Karpas-422 (cell line): ENCODE measurements around the gene TMA7B. TPM values are rescaled to one million over a fixed set of nuclear protein-coding genes. Genes with fewer than 3 reads are reported as not detected.

Experiments
- DNase-seq: peaks from one replicate; pipeline ENCODE4 v3.0.0-alpha.2; 2015
- H2AFZ ChIP-seq: fragments of 200-600 bp; sonication (generic); 2 replicates; pipeline ENCODE4 v1.6.1; 2014; ENCODE audit warnings: antibody characterized with exemption, low read length, mixed read lengths
- H3K27ac ChIP-seq: fragments of 200-600 bp; sonication (generic); 2 replicates; pipeline ENCODE4 v1.5.1; 2014; ENCODE audit warnings: mild to moderate bottlenecking, low read length, moderate library complexity
- H3K27me3 ChIP-seq: fragments of 200-600 bp; sonication (generic); 2 replicates; pipeline ENCODE4 v1.6.1; 2014; ENCODE audit warnings: low read length, mixed read lengths
- H3K36me3 ChIP-seq: fragments of 200-600 bp; sonication (generic); 2 replicates; pipeline ENCODE4 v1.6.1; 2014; ENCODE audit warnings: low read length, mixed read lengths; ENCODE audit not compliant: insufficient read depth
- H3K4me1 ChIP-seq: fragments of 200-600 bp; sonication (generic); 2 replicates; pipeline ENCODE4 v1.6.1; 2014; ENCODE audit warnings: mild to moderate bottlenecking, low read length, mixed read lengths
- H3K4me2 ChIP-seq: fragments of 200-600 bp; sonication (generic); 2 replicates; pipeline ENCODE4 v1.6.1; 2014; ENCODE audit warnings: low read length, low read depth, mild to moderate bottlenecking; ENCODE audit not compliant: poor library complexity, severe bottlenecking
- H3K4me3 ChIP-seq: fragments of 200-600 bp; sonication (generic); 2 replicates; pipeline ENCODE4 v1.5.1; 2014; ENCODE audit warnings: mild to moderate bottlenecking, antibody characterized with exemption, low read length, mixed read lengths
- H3K79me2 ChIP-seq: fragments of 200-600 bp; sonication (generic); 2 replicates; pipeline ENCODE4 v1.6.1; 2014; ENCODE audit warnings: mild to moderate bottlenecking, low read length, mixed read lengths
- H3K9ac ChIP-seq: fragments of 200-600 bp; sonication (generic); 2 replicates; pipeline ENCODE4 v1.6.0; 2014; ENCODE audit warnings: low read length
- H3K9me2 ChIP-seq: fragments of 200-600 bp; sonication (generic), shearing (Covaris generic); replicated peaks from 2 replicates; pipeline ENCODE4 v1.6.0; 2014; ENCODE audit warnings: mild to moderate bottlenecking, low read length, moderate library complexity; ENCODE audit not compliant: insufficient read depth
- H3K9me3 ChIP-seq: fragments of 300-700, 200-600 bp; sonication (generic); 2 replicates; pipeline ENCODE4 v1.6.1; 2014; ENCODE audit warnings: low read length, mixed read lengths
- H4K20me1 ChIP-seq: fragments of 200-600 bp; sonication (generic); 2 replicates; pipeline ENCODE4 v1.6.1; 2014; ENCODE audit warnings: mild to moderate bottlenecking, antibody characterized with exemption, low read length, low read depth; ENCODE audit not compliant: insufficient read depth
- total RNA-seq: library from RNA; depleted of rRNA; stranded (reverse); fragments of >200 nt; shearing (Covaris generic); gene quantifications from 2 replicates; pipeline ENCODE4 v1.2.3, GENCODE V29; 2014; ENCODE audit warnings: low replicate concordance

The TMA7B gene
- total RNA-seq, 1 experiment from 2014 or later, result not detected

DNA sequence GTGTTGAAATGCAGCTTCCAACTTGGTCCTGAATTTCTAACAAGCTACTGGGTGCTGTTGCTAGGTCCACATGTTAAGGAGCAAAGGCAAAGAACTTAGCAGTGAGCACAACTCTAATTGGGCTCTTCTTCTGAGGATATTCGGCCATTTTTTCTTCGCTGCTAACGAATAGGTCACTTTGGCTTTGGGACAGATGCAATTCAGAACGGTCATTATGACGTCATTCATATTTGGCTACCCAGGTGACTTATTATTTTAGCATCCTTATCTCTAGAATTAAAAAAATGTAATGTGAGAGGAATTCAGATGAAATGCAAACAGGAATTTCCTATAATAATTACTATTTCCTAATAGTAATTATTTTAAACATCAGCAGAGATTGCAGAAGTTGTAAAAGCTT, 13.9 kb downstream of the TMA7B start:
- H3K4me2 ChIP-seq, result no peak overlapping the region
- H3K9me2 ChIP-seq, result no peaks in the 10 kb centered on the region
- no peaks in the 10 kb centered on the region for H3K9me3 ChIP-seq
- no peak overlapping the region for H3K9ac ChIP-seq
- no peaks in the 10 kb centered on the region for H3K36me3 ChIP-seq
- H3K4me3 ChIP-seq, result no peak overlapping the region
- H3K4me1 ChIP-seq, result no peaks in the 10 kb centered on the region
- H2AFZ ChIP-seq, result no peak overlapping the region
- H3K27me3 ChIP-seq, result no peaks in the 10 kb centered on the region
- no peaks in the 10 kb centered on the region for H3K79me2 ChIP-seq
- DNase-seq, result no peak
- H4K20me1 ChIP-seq, result no peaks in the 10 kb centered on the region
- H3K27ac ChIP-seq, result no peak overlapping the region

DNA sequence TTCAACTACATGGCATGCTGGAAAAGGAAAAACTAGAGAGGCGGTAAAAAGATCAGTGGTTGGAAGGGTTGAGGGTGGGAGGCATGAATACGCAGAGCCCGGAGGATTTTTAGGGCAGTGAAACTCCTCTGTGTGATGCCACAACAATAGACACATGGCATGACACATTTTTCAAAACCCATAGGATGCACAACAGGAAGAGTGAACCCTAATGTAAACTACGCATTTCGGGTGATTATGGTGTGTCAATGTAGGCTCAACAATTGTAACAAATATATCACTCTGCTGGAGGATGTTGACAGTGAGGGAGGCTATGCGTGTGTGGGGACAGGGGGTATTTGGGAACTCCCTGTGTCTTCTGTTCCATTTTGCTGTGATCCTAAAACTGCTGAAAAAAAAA, 18.9 kb downstream of the TMA7B start:
- H3K4me3 ChIP-seq, result no peak overlapping the region
- no peak overlapping the region for H3K9ac ChIP-seq
- no peaks in the 10 kb centered on the region for H3K4me1 ChIP-seq
- no peak overlapping the region for H3K27ac ChIP-seq
- H3K9me2 ChIP-seq, result no peaks in the 10 kb centered on the region
- no peaks in the 10 kb centered on the region for H3K9me3 ChIP-seq
- H3K36me3 ChIP-seq, result no peaks in the 10 kb centered on the region
- H3K4me2 ChIP-seq, result no peak overlapping the region
- H4K20me1 ChIP-seq, result no peaks in the 10 kb centered on the region
- no peak for DNase-seq
- no peaks in the 10 kb centered on the region for H3K79me2 ChIP-seq
- H3K27me3 ChIP-seq, result no peaks in the 10 kb centered on the region
- no peak overlapping the region for H2AFZ ChIP-seq

- H2AFZ ChIP-seq, result no peak overlapping the region
- no peaks in the 10 kb centered on the region for H3K36me3 ChIP-seq
- no peaks in the 10 kb centered on the region for H4K20me1 ChIP-seq
- no peak overlapping the region for H3K4me3 ChIP-seq
- no peak for DNase-seq
- H3K9me2 ChIP-seq, result no peaks in the 10 kb centered on the region
- no peaks in the 10 kb centered on the region for H3K4me1 ChIP-seq
- no peaks in the 10 kb centered on the region for H3K79me2 ChIP-seq
- no peaks in the 10 kb centered on the region for H3K27me3 ChIP-seq
- H3K4me2 ChIP-seq, result no peak overlapping the region
- no peak overlapping the region for H3K27ac ChIP-seq
- no peak overlapping the region for H3K9ac ChIP-seq
- no peaks in the 10 kb centered on the region for H3K9me3 ChIP-seq
These were observed 19.3 kb downstream of the TMA7B start for GRCh38 chr22:39979458-39979857.

DNA sequence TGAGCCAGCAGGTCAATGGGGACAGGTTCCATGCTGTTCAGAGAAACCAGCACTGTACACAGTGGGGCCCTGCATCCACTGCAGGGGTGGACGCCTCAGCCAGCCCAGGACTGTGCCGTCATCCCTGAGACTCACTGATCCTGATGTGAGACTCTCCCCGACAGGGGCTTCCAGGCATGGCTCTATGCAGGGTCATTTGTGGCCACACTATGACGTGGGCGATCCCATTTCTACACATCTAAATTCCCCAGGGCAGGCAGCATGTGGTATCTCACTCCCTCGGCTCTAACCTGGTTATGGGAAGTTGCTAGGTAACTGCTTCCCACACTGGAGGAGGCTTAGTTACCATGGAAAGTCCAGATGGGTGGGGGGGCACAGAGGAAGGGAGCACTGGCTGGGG, 20.4 kb downstream of the TMA7B start:
- Histone ChIP-seq H3K79me2 (no peaks in the 10 kb centered on the region), H3K27me3 (no peaks in the 10 kb centered on the region)

GRCh38 chr22:39983346-39983745, 23.1 kb downstream of the TMA7B start:
- Histone ChIP-seq H3K4me2 (no peak overlapping the region), H3K79me2 (no peaks in the 10 kb centered on the region), H3K4me3 (no peak overlapping the region), H3K27ac (no peak overlapping the region), H3K9ac (no peak overlapping the region), H3K36me3 (no peaks in the 10 kb centered on the region), H4K20me1 (no peaks in the 10 kb centered on the region), H3K4me1 (no peaks in the 10 kb centered on the region), H3K9me2 (no peaks in the 10 kb centered on the region), H3K27me3 (no peaks in the 10 kb centered on the region), H2AFZ (no peak overlapping the region), H3K9me3 (no peaks in the 10 kb centered on the region)
- DNase-seq, result no peak

More for the DNA sequence above, 20.4 kb downstream of the TMA7B start:
- no peak for DNase-seq
- Histone ChIP-seq H3K9me2 (no peaks in the 10 kb centered on the region), H3K4me1 (no peaks in the 10 kb centered on the region), H3K9ac (no peak overlapping the region), H3K4me2 (no peak overlapping the region), H3K36me3 (no peaks in the 10 kb centered on the region), H3K27ac (no peak overlapping the region), H2AFZ (no peak overlapping the region), H3K4me3 (no peak overlapping the region), H4K20me1 (no peaks in the 10 kb centered on the region), H3K9me3 (no peaks in the 10 kb centered on the region)

GRCh38 chr22:39984006-39984405, 23.8 kb downstream of the TMA7B start:
- no peaks in the 10 kb centered on the region for H3K9me2 ChIP-seq
- no peak overlapping the region for H3K27ac ChIP-seq
- no peaks in the 10 kb centered on the region for H3K36me3 ChIP-seq
- DNase-seq, result no peak
- H3K9ac ChIP-seq, result no peak overlapping the region
- no peak overlapping the region for H2AFZ ChIP-seq
- no peak overlapping the region for H3K4me2 ChIP-seq
- no peak overlapping the region for H3K4me3 ChIP-seq
- H3K9me3 ChIP-seq, result no peaks in the 10 kb centered on the region
- no peaks in the 10 kb centered on the region for H3K79me2 ChIP-seq
- no peaks in the 10 kb centered on the region for H3K4me1 ChIP-seq
- no peaks in the 10 kb centered on the region for H4K20me1 ChIP-seq
- H3K27me3 ChIP-seq, result no peaks in the 10 kb centered on the region

- Histone ChIP-seq H3K4me3 (no peak overlapping the region), H4K20me1 (no peaks in the 10 kb centered on the region), H3K27ac (no peak overlapping the region), H3K9me2 (no peaks in the 10 kb centered on the region), H3K4me1 (no peaks in the 10 kb centered on the region), H3K36me3 (no peaks in the 10 kb centered on the region), H3K27me3 (no peaks in the 10 kb centered on the region), H3K9me3 (no peaks in the 10 kb centered on the region), H3K4me2 (no peak overlapping the region), H3K9ac (no peak overlapping the region), H3K79me2 (no peaks in the 10 kb centered on the region), H2AFZ (no peak overlapping the region)
- no peak for DNase-seq
These were observed 24.5 kb downstream of the TMA7B start for GRCh38 chr22:39984746-39985145.

- Histone ChIP-seq H3K9me3 (no peaks in the 10 kb centered on the region), H3K9me2 (no peaks in the 10 kb centered on the region), H4K20me1 (no peaks in the 10 kb centered on the region), H3K79me2 (no peaks in the 10 kb centered on the region), H3K9ac (no peak overlapping the region), H3K4me2 (no peak overlapping the region), H3K4me3 (no peak overlapping the region), H3K36me3 (no peaks in the 10 kb centered on the region), H3K4me1 (no peaks in the 10 kb centered on the region), H2AFZ (no peak overlapping the region), H3K27me3 (no peaks in the 10 kb centered on the region), H3K27ac (no peak overlapping the region)
- no peak for DNase-seq
These were observed 25.3 kb downstream of the TMA7B start for GRCh38 chr22:39985383-39986035.
